ENCODE data around the gene RPL34.

DNA sequence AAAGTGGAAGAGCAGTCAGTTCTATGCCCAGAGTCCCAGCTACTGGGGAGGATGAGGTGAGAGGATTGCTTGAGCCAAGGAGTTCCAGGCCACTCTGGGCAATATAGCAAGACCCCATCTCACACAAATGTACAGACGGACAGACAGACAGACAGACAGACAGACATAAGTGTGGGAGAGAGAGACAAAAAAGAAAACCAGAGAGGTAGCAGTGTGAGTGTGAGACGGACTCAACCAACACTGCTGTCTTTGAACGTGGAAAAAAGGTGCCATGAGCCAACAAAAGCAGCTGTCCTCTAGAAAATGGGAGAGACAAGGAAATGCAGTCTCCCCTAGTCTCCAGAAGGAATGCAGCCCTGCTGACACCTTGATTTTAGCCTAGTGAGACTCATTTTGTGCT, 18.2 kb upstream of the RPL34 start:
- TF ChIP-seq ZNF274 (IDR thresholded peaks at IDR 0.05; ENCODE audit: low read depth, low read length), result no peak
- no peak for TF ChIP-seq YY1 (IDR thresholded peaks at IDR 0.05; ENCODE audit: insufficient read depth, insufficient read length)
- no peak for TF ChIP-seq SUZ12 (IDR thresholded peaks at IDR 0.05; ENCODE audit: extremely low read depth, insufficient read depth, insufficient read length)

All from NT2/D1 (cell line).